ENCODE data around the gene TAS2R7. TPM values are rescaled to one million over a fixed set of nuclear protein-coding genes. Genes with fewer than 3 reads are reported as not detected.

TAS2R7 gene
- total RNA-seq, 1 donor from 2014 or later, result not detected

- H3K9ac ChIP-seq (ENCODE audit: low read depth in 1 of 3, low read length in 3 of 3), result no peak overlapping the region
- peaks cover 0 to 2% (median 0%) of the 10 kb centered on the region in 3 donors for H3K9me3 ChIP-seq (ENCODE audit: control insufficient read depth in 3 of 3, low read length in 3 of 3)
- H3K4me3 ChIP-seq (ENCODE audit: low read length in 3 of 3), result no peak overlapping the region
- peaks cover 0 to 4% (median 0%) of the 10 kb centered on the region in 3 donors for H3K4me1 ChIP-seq (ENCODE audit: control insufficient read depth in 3 of 3, insufficient read depth in 3 of 3, low read length in 3 of 3)
- H3K27me3 ChIP-seq (ENCODE audit: control insufficient read depth in 3 of 3, insufficient read depth in 3 of 3, low read length in 3 of 3), result no peaks in the 10 kb centered on the region
- H3K27ac ChIP-seq (ENCODE audit: low read depth, low read length), result no peak overlapping the region
- no peaks in the 10 kb centered on the region for H3K36me3 ChIP-seq (ENCODE audit: control insufficient read depth in 3 of 3, insufficient read depth in 3 of 3, low read length in 3 of 3)
Measured at GRCh38 chr12:10753059-10753458, 49.4 kb downstream of the TAS2R7 start.

Small RNAs within 50 kb of the gene (small RNA-seq; reads per million reads assigned to genes)
- gene PRR4, result not detected

Other genes with a start within 250 kb of the TAS2R7 start
- 13.0 TPM for gene MAGOHB, start 189.0 kb downstream of the TAS2R7 start, total RNA-seq
- not detected for gene STYK1, start 128.6 kb downstream of the TAS2R7 start, total RNA-seq
- 172 TPM for gene YBX3, start 79.3 kb downstream of the TAS2R7 start, total RNA-seq
- not detected for gene TAS2R8, start 4.7 kb upstream of the TAS2R7 start, total RNA-seq
- 0.52 TPM for gene TAS2R9, start 7.5 kb upstream of the TAS2R7 start, total RNA-seq
- gene TAS2R10, start 23.7 kb upstream of the TAS2R7 start, total RNA-seq, result 2.1 TPM
- gene PRR4, start 46.8 kb upstream of the TAS2R7 start, total RNA-seq, result 2.6 TPM
- 31.8 TPM for gene PRH1, start 81.6 kb upstream of the TAS2R7 start, total RNA-seq
- gene TAS2R13, start 106.9 kb upstream of the TAS2R7 start, total RNA-seq, result 4.2 TPM
- gene PRH2, start 126.6 kb upstream of the TAS2R7 start, total RNA-seq, result not detected
- 6.8 TPM for gene TAS2R14, start 136.6 kb upstream of the TAS2R7 start, total RNA-seq
- gene TAS2R50, start 184.3 kb upstream of the TAS2R7 start, total RNA-seq, result 7.8 TPM
- 6.3 TPM for gene TAS2R20, start 195.7 kb upstream of the TAS2R7 start, total RNA-seq
- 9.9 TPM for gene TAS2R19, start 220.0 kb upstream of the TAS2R7 start, total RNA-seq
- gene TAS2R31, start 228.8 kb upstream of the TAS2R7 start, total RNA-seq, result 8.9 TPM

Data from skeletal muscle tissue (tissue), 5 donors.